Stomach (tissue), 4 donors: ENCODE results near the gene SENP1.

Source experiments
- CTCF ChIP-seq, 7 experiments: fragments of 450-650 bp in 4 of 7; fragments of 200-600 bp in 3 of 7; sonication (generic) in 3 of 7; IDR thresholded peaks; one replicate each; pipeline ENCODE4 v1.5.1; 2016 to 2019; ENCODE audit warnings: antibody characterized with exemption in 7 of 7, control low read depth in 2 of 7, mild to moderate bottlenecking in 1 of 7
- POLR2A ChIP-seq, 4 donors: fragments of 450-650 bp; IDR thresholded peaks; one replicate each; pipeline ENCODE4 v1.6.1; 2016; ENCODE audit warnings: antibody characterized with exemption in 4 of 4, control low read depth in 2 of 4, mild to moderate bottlenecking in 1 of 4, moderate library complexity in 1 of 4
- POLR2AphosphoS5 ChIP-seq, 3 donors: sonication (generic); formaldehyde crosslinking; IDR thresholded peaks; one replicate each; pipeline ENCODE4 v1.6.1; 2016; ENCODE audit warnings: antibody characterized with exemption in 3 of 3

- TF ChIP-seq CTCF (IDR thresholded peaks at IDR 0.05) (no peak), POLR2A (IDR thresholded peaks at IDR 0.05) (no peak), POLR2AphosphoS5 (IDR thresholded peaks at IDR 0.05) (no peak)
These were observed 45.4 kb downstream of the SENP1 start for GRCh38 chr12:48060474-48060873.
